Mesendoderm (in vitro differentiated cells): Measurements from ENCODE around the gene HGD.

Experiments
- DNase-seq: peaks from one replicate; pipeline ENCODE4 v3.0.0; 2013
- H2AK5ac ChIP-seq: 2 replicates; pipeline ENCODE4 v1.6.1; 2013; ENCODE audit warnings: low read length, inconsistent platforms
- H2BK120ac ChIP-seq: 2 replicates; pipeline ENCODE4 v1.6.1; 2013; ENCODE audit warnings: low read depth, mild to moderate bottlenecking, low read length, moderate library complexity, mixed read lengths
- H2BK15ac ChIP-seq: replicated peaks from 2 replicates; pipeline ENCODE4 v1.6.1; 2013; ENCODE audit warnings: low read depth, mild to moderate bottlenecking, moderate library complexity
- H2BK5ac ChIP-seq: 2 replicates; pipeline ENCODE4 v1.6.1; 2013; ENCODE audit warnings: low read length, inconsistent platforms
- H3K18ac ChIP-seq: 2 replicates; pipeline ENCODE4 v1.6.1; 2013; ENCODE audit warnings: mild to moderate bottlenecking, low read length, mixed read lengths
- H3K23ac ChIP-seq: one replicate; pipeline ENCODE4 v1.6.1; 2013; ENCODE audit warnings: low read length
- H3K27ac ChIP-seq: 2 replicates; pipeline ENCODE4 v1.5.1; 2013; ENCODE audit warnings: low read depth, mild to moderate bottlenecking, inconsistent platforms, low read length, moderate library complexity
- H3K27me3 ChIP-seq: 2 replicates; pipeline ENCODE4 v1.6.1; 2013; ENCODE audit warnings: low read length, control low read depth, mild to moderate bottlenecking, inconsistent platforms; ENCODE audit not compliant: insufficient read depth, poor library complexity
- H3K36me3 ChIP-seq: 2 replicates; pipeline ENCODE4 v1.6.1; 2013; ENCODE audit warnings: low read length, inconsistent platforms; ENCODE audit not compliant: control insufficient read depth, insufficient read depth
- H3K4ac ChIP-seq: one replicate; pipeline ENCODE4 v1.6.1; 2013; ENCODE audit warnings: low read depth, mild to moderate bottlenecking, low read length, moderate library complexity
- H3K4me1 ChIP-seq: 2 replicates; pipeline ENCODE4 v1.6.1; 2013; ENCODE audit warnings: low read depth, low read length, inconsistent platforms; ENCODE audit not compliant: control insufficient read depth
- H3K4me2 ChIP-seq: 2 replicates; pipeline ENCODE4 v1.6.1; 2013; ENCODE audit warnings: low read length
- H3K4me3 ChIP-seq: 2 replicates; pipeline ENCODE4 v1.5.1; 2013; ENCODE audit warnings: mild to moderate bottlenecking, low read length
- H3K56ac ChIP-seq: one replicate; pipeline ENCODE4 v1.6.1; 2013; ENCODE audit warnings: low read length
- H3K79me1 ChIP-seq: 2 replicates; pipeline ENCODE4 v1.6.1; 2013; ENCODE audit warnings: low read length, inconsistent platforms
- H3K79me2 ChIP-seq: 2 replicates; pipeline ENCODE4 v1.6.1; 2013; ENCODE audit warnings: mild to moderate bottlenecking, low read length; ENCODE audit not compliant: control insufficient read depth, insufficient read depth
- H3K9ac ChIP-seq: 2 replicates; pipeline ENCODE4 v1.6.1; 2013; ENCODE audit warnings: low read length, inconsistent platforms
- H4K5ac ChIP-seq: one replicate; pipeline ENCODE4 v1.6.1; 2013; ENCODE audit warnings: low read length
- H4K8ac ChIP-seq: one replicate; pipeline ENCODE4 v1.6.1; 2013; ENCODE audit warnings: low read depth, mild to moderate bottlenecking, control low read depth, low read length, moderate library complexity
- WGBS: extraction: QIAGEN DNeasy Blood & Tissue Kit; methylation state at CpG from one replicate; pipeline ENCODE4 v1.1.7; 2013; ENCODE audit warnings: low lambda C conversion rate, missing lambda C conversion rate; ENCODE audit not compliant: insufficient coverage; ENCODE audit errors: extremely low coverage; 5-methylcytosine and 5-hydroxymethylcytosine counted together

HGD gene

DNA sequence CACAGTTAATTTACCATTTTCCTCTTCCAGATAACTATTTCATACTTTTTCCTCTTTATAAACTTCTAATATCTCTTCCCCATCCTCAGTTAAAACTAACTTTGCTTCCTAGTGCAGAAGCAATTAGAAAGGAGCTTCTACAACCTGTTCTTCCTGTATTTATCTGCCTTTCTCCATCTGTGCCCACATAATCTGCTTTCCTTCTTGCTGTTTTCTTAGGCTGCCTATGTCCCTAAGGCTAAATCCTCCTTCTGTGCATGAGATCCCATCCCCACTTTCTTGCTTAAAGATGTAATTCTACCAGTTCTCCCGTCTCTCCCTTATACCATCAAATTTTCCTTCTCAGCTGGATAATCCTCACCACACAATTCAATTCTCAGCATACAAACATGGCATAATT, 28.3 kb upstream of the HGD start:
- Histone ChIP-seq H3K9ac (no peak overlapping the region), H3K4me1 (no peaks in the 10 kb centered on the region), H3K36me3 (no peaks in the 10 kb centered on the region), H3K79me2 (no peaks in the 10 kb centered on the region), H4K5ac (no peak overlapping the region), H3K4me2 (no peak overlapping the region), H4K8ac (no peak overlapping the region), H3K4ac (no peak overlapping the region), H2BK120ac (no peak overlapping the region), H2BK15ac (no peak overlapping the region), H2BK5ac (no peak overlapping the region), H3K79me1 (no peaks in the 10 kb centered on the region), H3K27me3 (no peaks in the 10 kb centered on the region), H3K56ac (no peak overlapping the region), H2AK5ac (no peak overlapping the region), H3K18ac (no peak overlapping the region), H3K23ac (no peak overlapping the region), H3K4me3 (no peak overlapping the region), H3K27ac (no peak overlapping the region)
- WGBS, result no CpG with 5 or more reads among the region's 1 CpG
- no peak for DNase-seq

DNA sequence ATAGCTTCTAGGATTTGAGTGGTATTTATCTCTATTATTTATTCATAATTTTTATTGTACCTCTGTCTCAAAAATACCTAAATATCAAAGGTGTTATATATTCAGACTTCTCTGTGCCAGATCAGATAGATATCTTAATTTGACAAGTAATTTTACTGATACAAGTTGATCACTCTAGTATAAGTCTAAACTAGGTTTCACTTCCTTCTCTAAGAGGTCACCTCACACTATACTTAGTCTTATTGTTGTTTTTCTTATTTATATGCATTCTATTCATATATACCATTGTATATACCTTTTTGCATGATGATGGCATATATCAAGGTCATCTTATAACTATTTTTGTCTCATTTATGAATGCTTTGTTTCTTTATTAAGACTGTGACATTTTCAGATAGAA, 26.4 kb upstream of the HGD start:
- no peak overlapping the region for H3K56ac ChIP-seq
- no peak overlapping the region for H2AK5ac ChIP-seq
- no peaks in the 10 kb centered on the region for H3K79me1 ChIP-seq
- H2BK120ac ChIP-seq, result no peak overlapping the region
- no peak overlapping the region for H3K9ac ChIP-seq
- H4K8ac ChIP-seq, result no peak overlapping the region
- H3K27ac ChIP-seq, result no peak overlapping the region
- no peaks in the 10 kb centered on the region for H3K4me1 ChIP-seq
- H3K4ac ChIP-seq, result no peak overlapping the region
- H3K18ac ChIP-seq, result no peak overlapping the region
- no peak for DNase-seq
- no peak overlapping the region for H4K5ac ChIP-seq
- H3K27me3 ChIP-seq, result no peaks in the 10 kb centered on the region
- no peak overlapping the region for H3K23ac ChIP-seq
- H3K79me2 ChIP-seq, result no peaks in the 10 kb centered on the region
- no peak overlapping the region for H3K4me3 ChIP-seq
- no peak overlapping the region for H2BK5ac ChIP-seq
- no peaks in the 10 kb centered on the region for H3K36me3 ChIP-seq
- H3K4me2 ChIP-seq, result no peak overlapping the region
- no peak overlapping the region for H2BK15ac ChIP-seq

DNA sequence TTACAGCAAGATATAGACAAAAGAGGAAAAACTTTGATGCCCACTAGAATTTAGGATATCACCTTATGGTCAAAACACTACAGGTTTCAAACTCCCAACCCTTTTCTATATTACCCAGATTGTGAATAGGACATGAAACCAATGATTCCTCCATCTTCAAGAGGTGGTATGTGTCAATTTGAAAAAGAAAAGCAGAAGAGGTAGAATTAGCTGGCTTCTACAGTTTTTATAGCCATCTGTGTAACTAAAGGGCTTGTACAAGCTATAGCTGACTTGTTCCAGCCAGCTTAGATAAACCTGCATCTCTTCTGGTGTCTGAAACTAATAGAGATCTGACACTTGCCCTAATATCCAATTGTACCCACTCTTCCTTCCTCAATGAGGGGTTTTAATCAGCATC, 24.9 kb upstream of the HGD start:
- Histone ChIP-seq H3K79me2 (no peaks in the 10 kb centered on the region), H3K4me1 (no peaks in the 10 kb centered on the region), H3K79me1 (no peaks in the 10 kb centered on the region), H2BK5ac (no peak overlapping the region), H3K18ac (no peak overlapping the region), H3K4me3 (no peak overlapping the region), H3K4ac (no peak overlapping the region), H3K56ac (no peak overlapping the region), H2AK5ac (no peak overlapping the region), H3K27me3 (no peaks in the 10 kb centered on the region), H3K27ac (no peak overlapping the region), H3K4me2 (no peak overlapping the region), H3K36me3 (no peaks in the 10 kb centered on the region), H4K5ac (no peak overlapping the region), H3K23ac (no peak overlapping the region), H4K8ac (no peak overlapping the region), H3K9ac (no peak overlapping the region), H2BK120ac (no peak overlapping the region), H2BK15ac (no peak overlapping the region)
- DNase-seq, result no peak

DNA sequence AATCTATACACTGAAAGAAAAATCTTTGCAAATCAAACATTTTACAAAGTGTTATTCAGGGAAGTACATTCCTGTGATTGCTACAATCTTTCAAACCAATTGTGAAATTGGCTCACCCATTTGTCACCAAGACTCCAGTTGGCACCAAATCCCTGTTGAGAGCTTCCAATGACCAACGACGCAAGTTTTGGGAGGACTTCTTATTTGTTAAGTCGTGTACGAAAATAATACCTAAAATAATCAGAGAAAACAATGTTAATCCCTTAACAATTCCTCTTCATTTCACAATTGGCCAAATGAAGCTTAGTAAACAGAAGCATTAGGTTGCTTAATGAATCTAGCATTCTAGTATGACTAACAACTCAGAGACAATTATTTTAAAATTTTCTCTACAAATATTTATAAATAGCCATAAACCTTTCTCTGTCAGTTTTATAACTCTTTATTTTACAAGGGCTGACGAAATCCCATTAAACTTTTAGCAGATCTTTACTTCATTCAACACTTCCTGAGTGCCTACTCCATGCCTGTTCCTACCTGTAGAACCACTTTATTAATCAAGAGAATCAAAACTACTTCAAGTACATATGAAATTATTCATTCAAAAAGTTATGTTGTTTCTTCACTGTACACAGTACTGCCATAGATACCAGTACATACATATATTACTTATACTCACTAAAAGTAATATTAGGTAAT, 24.0 kb upstream of the HGD start:
- Histone ChIP-seq H3K4me3 (no peak overlapping the region), H2AK5ac (no peak overlapping the region), H3K79me2 (no peaks in the 10 kb centered on the region), H4K5ac (no peak overlapping the region), H3K4me2 (no peak overlapping the region), H2BK120ac (no peak overlapping the region), H3K56ac (no peak overlapping the region), H3K9ac (no peak overlapping the region), H3K79me1 (no peaks in the 10 kb centered on the region), H3K27me3 (no peaks in the 10 kb centered on the region), H4K8ac (no peak overlapping the region), H3K18ac (no peak overlapping the region), H2BK5ac (no peak overlapping the region), H3K4me1 (no peaks in the 10 kb centered on the region), H3K36me3 (no peaks in the 10 kb centered on the region), H3K4ac (no peak overlapping the region), H3K27ac (no peak overlapping the region), H3K23ac (no peak overlapping the region), H2BK15ac (no peak overlapping the region)
- WGBS, result 100% methylated on average over 1 of the region's 5 CpGs
- no peak for DNase-seq

DNA sequence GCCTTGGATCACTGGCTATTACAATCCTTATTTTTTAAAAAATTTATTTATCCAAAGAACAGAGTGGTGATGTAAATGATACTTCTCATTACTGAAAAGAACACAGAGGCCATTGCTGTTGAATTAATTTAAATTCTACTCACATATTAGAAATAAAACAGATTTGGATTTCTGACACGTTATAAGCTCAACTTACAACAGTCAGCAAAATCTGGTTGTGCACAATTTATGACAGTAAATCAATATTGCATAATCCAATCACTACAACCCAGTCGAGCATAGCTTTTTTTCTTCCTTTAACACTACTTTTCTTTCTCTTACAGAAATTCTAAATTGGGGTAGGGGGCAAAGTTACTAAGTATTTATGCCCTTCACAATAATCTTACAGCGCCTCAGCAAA, 17.3 kb upstream of the HGD start:
- H4K5ac ChIP-seq, result no peak overlapping the region
- no peak overlapping the region for H3K18ac ChIP-seq
- H3K27ac ChIP-seq, result no peak overlapping the region
- no peak overlapping the region for H2BK5ac ChIP-seq
- H3K36me3 ChIP-seq, result no peaks in the 10 kb centered on the region
- H4K8ac ChIP-seq, result no peak overlapping the region
- no peaks in the 10 kb centered on the region for H3K79me2 ChIP-seq
- no peak overlapping the region for H2AK5ac ChIP-seq
- H3K4me2 ChIP-seq, result no peak overlapping the region
- no peaks in the 10 kb centered on the region for H3K79me1 ChIP-seq
- H2BK15ac ChIP-seq, result no peak overlapping the region
- H3K27me3 ChIP-seq, result no peaks in the 10 kb centered on the region
- no peaks in the 10 kb centered on the region for H3K4me1 ChIP-seq
- no peak overlapping the region for H3K56ac ChIP-seq
- no peak overlapping the region for H3K23ac ChIP-seq
- no CpG with 5 or more reads among the region's 3 CpGs for WGBS
- H3K9ac ChIP-seq, result no peak overlapping the region
- H3K4me3 ChIP-seq, result no peak overlapping the region
- no peak for DNase-seq
- no peak overlapping the region for H3K4ac ChIP-seq
- H2BK120ac ChIP-seq, result no peak overlapping the region

DNA sequence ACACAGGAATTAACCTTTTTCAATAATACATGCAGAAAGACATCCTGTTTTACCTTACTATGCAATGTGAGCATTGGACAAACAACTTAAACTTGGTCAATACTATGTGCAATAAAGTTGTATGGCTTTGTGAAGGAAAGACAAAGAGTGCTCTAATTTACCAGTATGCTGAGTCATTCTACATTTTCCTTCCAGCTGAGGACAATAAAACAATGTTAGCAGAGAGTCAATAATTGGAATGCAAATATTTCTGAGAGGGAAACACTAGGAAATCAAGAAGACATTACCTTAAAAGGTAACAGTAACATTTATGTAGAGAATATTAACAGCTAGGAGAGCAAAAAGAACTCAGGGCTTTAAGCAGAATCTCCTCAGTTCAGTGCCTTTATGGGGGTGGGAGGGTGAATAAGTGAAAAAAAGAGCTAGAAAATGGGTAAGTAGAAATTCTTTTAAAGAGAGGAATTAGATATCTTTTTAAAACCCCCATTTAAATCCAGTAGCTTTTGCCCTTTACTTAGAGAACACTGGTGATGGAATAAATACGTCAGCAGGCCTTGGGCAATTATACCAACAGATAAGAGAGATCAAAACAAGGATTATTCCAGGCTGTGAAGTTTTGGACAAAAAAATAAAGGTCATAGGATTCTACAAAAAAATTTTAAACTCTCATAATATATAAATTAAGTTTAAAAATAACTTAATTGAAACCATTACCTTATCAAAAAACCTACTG, 11.6 kb upstream of the HGD start:
- no peak overlapping the region for H4K5ac ChIP-seq
- no peak overlapping the region for H2BK15ac ChIP-seq
- H2BK5ac ChIP-seq, result no peak overlapping the region
- no peak for DNase-seq
- no peak overlapping the region for H3K4me2 ChIP-seq
- no peak overlapping the region for H3K4ac ChIP-seq
- H3K27ac ChIP-seq, result no peak overlapping the region
- no peak overlapping the region for H3K4me3 ChIP-seq
- H3K56ac ChIP-seq, result no peak overlapping the region
- H4K8ac ChIP-seq, result no peak overlapping the region
- no peak overlapping the region for H3K9ac ChIP-seq
- no peak overlapping the region for H2BK120ac ChIP-seq
- H2AK5ac ChIP-seq, result no peak overlapping the region
- no peak overlapping the region for H3K18ac ChIP-seq
- no peaks in the 10 kb centered on the region for H3K79me1 ChIP-seq
- H3K36me3 ChIP-seq, result no peaks in the 10 kb centered on the region
- no CpG with 5 or more reads among the region's 1 CpG for WGBS
- no peaks in the 10 kb centered on the region for H3K4me1 ChIP-seq
- H3K27me3 ChIP-seq, result no peaks in the 10 kb centered on the region
- H3K79me2 ChIP-seq, result no peaks in the 10 kb centered on the region
- no peak overlapping the region for H3K23ac ChIP-seq
